NCI-H524 treated with DMSO at 0.1 percent for 48 hours (cell line): ENCODE measurements around the gene SHC1.

Source experiments
- DNase-seq: peaks from one replicate; lab custom pipeline; 2025; lab: John Stamatoyannopoulos, UW

The SHC1 gene

GRCh38 chr1:155008015-155008941, 37.7 kb upstream of the SHC1 start:
- no peak for DNase-seq

GRCh38 chr1:155007251-155007828, 36.8 kb upstream of the SHC1 start:
- DNase-seq = no peak

GRCh38 chr1:155006601-155007101, 36.1 kb upstream of the SHC1 start:
- no peak for DNase-seq

GRCh38 chr1:155005076-155006011, 34.8 kb upstream of the SHC1 start:
- no peak for DNase-seq

GRCh38 chr1:155004352-155005075, 34.0 kb upstream of the SHC1 start:
- DNase-seq = no peak

GRCh38 chr1:155003766-155004351, 33.3 kb upstream of the SHC1 start:
- DNase-seq = no peak

GRCh38 chr1:155003227-155003765, 32.7 kb upstream of the SHC1 start:
- DNase-seq = no peak

- DNase-seq = no peak
These were observed 32.1 kb upstream of the SHC1 start, which contains the start of gene ZBTB7B for GRCh38 chr1:155002464-155003226. Gene ZBTB7B, plus strand, starts transcription at chr1:155002802. Its CDS starts 11,859 bp downstream, at chr1:155014661.

- DNase-seq = peak; percentile 81
These were observed 31.3 kb upstream of the SHC1 start for GRCh38 chr1:155001675-155002463.

GRCh38 chr1:155001425-155001674, 30.8 kb upstream of the SHC1 start:
- DNase-seq = no peak

- peak; percentile 60 for DNase-seq
These were observed 30.3 kb upstream of the SHC1 start for GRCh38 chr1:155000726-155001424.

- DNase-seq = no peak
These were observed 29.8 kb upstream of the SHC1 start for GRCh38 chr1:155000411-155000725.

GRCh38 chr1:154999571-155000410, 29.2 kb upstream of the SHC1 start:
- DNase-seq = no peak

GRCh38 chr1:154998818-154999570, 28.4 kb upstream of the SHC1 start:
- DNase-seq = no peak

GRCh38 chr1:154998201-154998780, 27.7 kb upstream of the SHC1 start:
- no peak for DNase-seq

GRCh38 chr1:154996966-154997701, 26.6 kb upstream of the SHC1 start:
- no peak for DNase-seq
